WI38 (cell line): Measurements from ENCODE around the gene KDM2A.

Experiments
- H3K4me3 ChIP-seq: 2 replicates; pipeline ENCODE4 v1.5.1; 2011; ENCODE audit warnings: low read depth, mild to moderate bottlenecking, control low read depth, low read length
- TF ChIP-seq, protein P1 (sequence below): IDR thresholded peaks from 2 replicates; pipeline ENCODE4 v1.5.1; 2012; ENCODE audit warnings: low read depth, mild to moderate bottlenecking, control low read depth, low read length

The KDM2A gene

DNA sequence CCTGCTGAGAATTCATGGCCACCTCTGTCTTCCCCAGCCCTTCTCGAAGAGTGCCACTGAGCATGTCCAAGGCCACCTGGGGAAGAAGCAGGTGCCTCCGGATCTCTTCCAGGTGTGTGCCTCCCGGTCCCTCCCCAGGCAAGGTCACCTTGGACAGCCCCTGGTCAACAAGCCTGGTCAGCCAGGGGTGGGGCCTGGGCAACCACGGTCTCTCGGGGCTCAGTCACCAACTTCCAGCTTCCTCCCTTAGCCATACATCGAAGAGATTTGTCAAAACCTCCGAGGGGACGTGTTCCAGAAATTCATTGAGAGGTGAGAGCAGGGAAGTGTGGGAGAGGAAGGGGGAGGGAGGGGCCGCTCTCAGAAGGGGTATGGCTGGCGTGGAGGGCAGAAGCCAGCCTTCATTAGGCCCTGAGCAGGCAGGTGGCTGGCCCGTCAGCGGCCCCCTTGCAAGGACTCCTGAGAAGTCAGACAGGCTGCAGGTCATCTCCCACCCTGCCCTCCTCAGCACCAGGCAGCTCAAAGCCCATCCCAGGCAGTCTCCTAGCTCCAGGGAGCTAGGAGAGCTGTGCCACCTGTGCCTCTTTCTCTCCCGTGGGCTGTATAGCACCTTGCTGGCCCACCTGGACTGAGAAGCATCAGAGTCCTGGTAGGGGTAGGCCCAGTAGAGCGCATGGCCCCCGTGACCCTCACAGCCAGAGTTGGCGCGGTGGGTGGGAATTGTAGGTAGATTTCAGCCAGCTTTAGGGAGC, 160.7 kb downstream of the KDM2A start:
- H3K4me3 ChIP-seq: no peak overlapping the region
- TF ChIP-seq, protein P1, sequence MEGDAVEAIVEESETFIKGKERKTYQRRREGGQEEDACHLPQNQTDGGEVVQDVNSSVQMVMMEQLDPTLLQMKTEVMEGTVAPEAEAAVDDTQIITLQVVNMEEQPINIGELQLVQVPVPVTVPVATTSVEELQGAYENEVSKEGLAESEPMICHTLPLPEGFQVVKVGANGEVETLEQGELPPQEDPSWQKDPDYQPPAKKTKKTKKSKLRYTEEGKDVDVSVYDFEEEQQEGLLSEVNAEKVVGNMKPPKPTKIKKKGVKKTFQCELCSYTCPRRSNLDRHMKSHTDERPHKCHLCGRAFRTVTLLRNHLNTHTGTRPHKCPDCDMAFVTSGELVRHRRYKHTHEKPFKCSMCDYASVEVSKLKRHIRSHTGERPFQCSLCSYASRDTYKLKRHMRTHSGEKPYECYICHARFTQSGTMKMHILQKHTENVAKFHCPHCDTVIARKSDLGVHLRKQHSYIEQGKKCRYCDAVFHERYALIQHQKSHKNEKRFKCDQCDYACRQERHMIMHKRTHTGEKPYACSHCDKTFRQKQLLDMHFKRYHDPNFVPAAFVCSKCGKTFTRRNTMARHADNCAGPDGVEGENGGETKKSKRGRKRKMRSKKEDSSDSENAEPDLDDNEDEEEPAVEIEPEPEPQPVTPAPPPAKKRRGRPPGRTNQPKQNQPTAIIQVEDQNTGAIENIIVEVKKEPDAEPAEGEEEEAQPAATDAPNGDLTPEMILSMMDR: no peak

DNA sequence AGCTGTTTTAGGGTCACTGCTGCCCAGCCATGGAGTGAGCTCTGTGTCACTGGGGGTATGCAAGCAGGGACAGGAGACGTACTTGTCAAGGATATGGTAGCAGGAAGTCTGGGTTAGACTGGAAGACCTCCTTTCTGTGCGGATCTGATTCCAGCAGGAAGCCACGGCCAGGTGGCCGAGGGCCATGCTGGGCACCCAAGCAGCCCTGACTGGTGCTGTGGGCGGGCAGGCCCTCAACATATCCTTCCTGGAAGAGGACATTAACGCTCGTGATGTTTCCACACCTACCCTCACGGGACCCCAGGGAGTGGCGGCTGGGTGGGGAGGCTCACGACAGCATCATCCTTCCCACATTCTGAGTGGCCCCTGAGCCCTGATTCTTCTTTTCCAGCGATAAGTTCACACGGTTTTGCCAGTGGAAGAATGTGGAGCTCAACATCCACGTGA, 161.3 kb downstream of the KDM2A start:
- no peak overlapping the region for H3K4me3 ChIP-seq
- TF ChIP-seq, protein P1: no peak

DNA sequence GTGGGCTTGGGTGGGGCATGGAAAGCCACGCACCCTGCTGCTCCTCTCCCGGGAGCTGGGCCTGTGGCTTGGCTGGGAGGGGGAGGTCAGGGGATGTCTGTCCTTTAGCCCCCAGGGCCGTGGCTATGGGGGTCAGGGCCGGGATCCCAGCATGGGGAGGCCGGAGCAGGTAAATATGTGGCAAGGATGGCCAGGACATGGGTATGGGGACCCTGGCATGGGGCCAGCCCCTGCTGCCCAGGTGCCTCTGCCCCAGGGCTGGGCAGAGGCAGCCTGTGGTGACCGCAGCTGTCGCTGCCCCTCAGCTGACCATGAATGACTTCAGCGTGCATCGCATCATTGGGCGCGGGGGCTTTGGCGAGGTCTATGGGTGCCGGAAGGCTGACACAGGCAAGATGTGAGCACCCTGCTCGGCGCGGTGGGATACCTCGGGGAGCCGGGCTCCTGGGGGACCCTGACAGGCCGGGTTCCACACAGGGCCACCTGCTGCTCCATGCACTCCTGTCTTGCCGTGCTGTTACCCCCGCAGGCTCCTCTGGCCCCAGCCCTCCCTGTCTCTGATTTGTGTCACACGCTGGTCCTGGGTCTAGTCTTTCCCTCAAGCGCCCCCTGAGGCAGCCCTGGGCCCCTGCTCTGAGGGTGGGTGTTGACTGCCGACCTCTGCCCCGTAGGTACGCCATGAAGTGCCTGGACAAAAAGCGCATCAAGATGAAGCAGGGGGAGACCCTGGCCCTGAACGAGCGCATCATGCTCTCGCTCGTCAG, 161.9 kb downstream of the KDM2A start:
- TF ChIP-seq, protein P1: no peak
- H3K4me3 ChIP-seq: no peak overlapping the region

DNA sequence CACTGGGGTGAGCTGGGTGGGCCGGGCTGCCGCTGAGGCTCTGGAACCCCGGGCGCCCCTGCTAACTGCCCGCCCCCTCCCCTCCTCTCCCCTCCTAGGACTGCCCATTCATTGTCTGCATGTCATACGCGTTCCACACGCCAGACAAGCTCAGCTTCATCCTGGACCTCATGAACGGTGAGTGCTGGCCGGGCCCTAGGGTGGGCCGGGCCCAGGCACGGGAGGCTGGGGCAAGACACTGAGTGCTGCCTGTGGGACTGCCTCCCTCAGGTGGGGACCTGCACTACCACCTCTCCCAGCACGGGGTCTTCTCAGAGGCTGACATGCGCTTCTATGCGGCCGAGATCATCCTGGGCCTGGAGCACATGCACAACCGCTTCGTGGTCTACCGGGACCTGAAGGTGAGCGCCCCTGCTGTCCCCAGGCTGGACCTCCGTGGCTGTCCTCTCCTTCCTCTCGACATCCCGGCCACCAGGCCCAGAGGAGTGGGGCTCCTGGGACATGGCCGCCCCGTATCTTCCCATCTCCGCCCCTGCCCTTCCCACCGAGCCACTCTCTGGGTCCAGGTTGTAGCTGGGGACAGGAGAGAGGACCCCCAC, 162.6 kb downstream of the KDM2A start:
- no peak overlapping the region for H3K4me3 ChIP-seq
- TF ChIP-seq, protein P1: no peak

DNA sequence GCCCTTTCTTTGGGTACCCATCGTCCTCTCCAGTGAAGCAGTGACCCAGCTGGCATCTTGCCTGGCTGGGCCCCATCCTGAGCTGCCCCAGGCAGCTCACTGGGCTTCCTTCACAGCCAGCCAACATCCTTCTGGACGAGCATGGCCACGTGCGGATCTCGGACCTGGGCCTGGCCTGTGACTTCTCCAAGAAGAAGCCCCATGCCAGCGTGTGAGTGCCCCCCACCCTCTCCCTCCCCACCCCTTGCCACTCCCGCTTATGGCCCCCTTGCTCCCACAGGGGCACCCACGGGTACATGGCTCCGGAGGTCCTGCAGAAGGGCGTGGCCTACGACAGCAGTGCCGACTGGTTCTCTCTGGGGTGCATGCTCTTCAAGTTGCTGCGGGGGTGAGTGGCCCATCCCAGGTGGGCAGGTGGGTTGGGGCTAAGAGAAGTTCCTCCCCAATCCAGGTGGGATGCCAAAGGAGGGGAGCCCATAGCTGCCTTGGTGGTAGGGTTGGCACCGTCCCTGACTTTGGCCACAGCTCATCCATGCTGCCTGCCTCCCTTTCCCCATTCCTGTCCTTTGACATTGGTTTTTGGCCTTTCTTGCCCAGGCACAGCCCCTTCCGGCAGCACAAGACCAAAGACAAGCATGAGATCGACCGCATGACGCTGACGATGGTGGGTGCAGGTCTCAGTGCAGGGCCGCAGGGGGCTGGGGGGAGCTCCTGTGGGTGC, 163.3 kb downstream of the KDM2A start:
- H3K4me3 ChIP-seq: no peak overlapping the region
- TF ChIP-seq, protein P1: no peak

DNA sequence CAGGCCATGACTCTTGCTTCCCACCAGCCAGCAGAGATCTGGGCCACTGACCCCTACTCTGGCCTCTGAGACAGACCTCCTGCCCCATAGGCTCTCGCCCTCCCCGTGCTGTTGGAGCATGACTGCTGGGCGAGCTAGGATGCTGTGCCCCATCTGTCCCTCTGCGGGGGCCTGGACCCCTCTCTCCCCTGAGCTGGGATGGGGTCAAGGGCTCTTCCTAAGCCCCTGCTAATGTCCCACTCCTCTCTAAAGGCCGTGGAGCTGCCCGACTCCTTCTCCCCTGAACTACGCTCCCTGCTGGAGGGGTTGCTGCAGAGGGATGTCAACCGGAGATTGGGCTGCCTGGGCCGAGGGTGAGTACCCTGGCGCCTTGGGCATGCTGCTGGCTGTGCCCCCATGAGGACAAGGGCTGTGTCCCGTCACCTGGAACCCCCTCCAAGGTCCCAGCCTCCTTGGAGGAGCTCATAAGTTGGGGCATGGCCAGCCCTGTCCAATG, 163.9 kb downstream of the KDM2A start:
- TF ChIP-seq, protein P1: no peak
- no peak overlapping the region for H3K4me3 ChIP-seq
